Mucosa of descending colon (tissue), 3 donors: ENCODE measurements around the gene RRAGA. TPM values are rescaled to one million over a fixed set of nuclear protein-coding genes. Genes with fewer than 3 reads are reported as not detected.

ENCODE experiments used
- ATAC-seq: fragments of 200-7000 bp; cut with Tn5 transposase; one replicate; pipeline ENCODE4 v1.9.1; 2020; ENCODE audit warnings: mild to moderate bottlenecking, moderate library complexity
- DNase-seq, 3 donors: peaks; one replicate each; pipeline ENCODE4 v3.0.0-alpha.2; 2020
- H3K36me3 ChIP-seq: fragments of 200-600 bp; one replicate; pipeline ENCODE4 v1.8.0; 2021; ENCODE audit warnings: low read depth, mild to moderate bottlenecking
- H3K4me1 ChIP-seq: fragments of 200-600 bp; one replicate; pipeline ENCODE4 v1.8.0; 2021; ENCODE audit warnings: low read depth, mild to moderate bottlenecking
- H3K4me3 ChIP-seq: fragments of 200-600 bp; one replicate; pipeline ENCODE4 v1.8.0; 2021; ENCODE audit warnings: mild to moderate bottlenecking
- H3K9me3 ChIP-seq: fragments of 200-600 bp; one replicate; pipeline ENCODE4 v1.8.0; 2021; ENCODE audit warnings: mild to moderate bottlenecking
- intact Hi-C, 2 donors: fragments of 100-400 bp; cut with DNase I in 1 of 2; cut with micrococcal nuclease in 1 of 2; formaldehyde crosslinking; loops; one replicate each; pipeline versions ENCODE4 v1.11.0 to v1.11.1; 2022; cut with DNase I, micrococcal nuclease
- total RNA-seq, 3 donors: library from RNA; stranded (reverse); fragmentation: NEBNext Ultra II Directional in 2 of 3; extraction: Animal tissue kit (Norgen Biotek cat#: 25700) in 2 of 3; gene quantifications; one replicate each; pipeline versions ENCODE4 v1.2.1 to v1.2.4, GENCODE V29; 2021 to 2023
- TF ChIP-seq, protein P1 (sequence below): fragments of 200-600 bp; IDR thresholded peaks from one replicate; pipeline ENCODE4 v1.8.0; 2022; ENCODE audit warnings: antibody characterized with exemption, mild to moderate bottlenecking
- donor health status: DM: no; HTN: no; CAD: no; lungs with moderate emphysema.
- donor health status: DM: no; HTN: no; CAD: no.
- donor health status: DM: no; HTN: yes; CAD: no.

The RRAGA gene
- total RNA-seq, 3 donors from 2014 or later: 56.5 to 83.3 (median 59.4) TPM

GRCh38 chr9:19030899-19031298 is 18.3 kb upstream of the RRAGA start:
- DNase-seq: no peak
- TF ChIP-seq, protein P1, sequence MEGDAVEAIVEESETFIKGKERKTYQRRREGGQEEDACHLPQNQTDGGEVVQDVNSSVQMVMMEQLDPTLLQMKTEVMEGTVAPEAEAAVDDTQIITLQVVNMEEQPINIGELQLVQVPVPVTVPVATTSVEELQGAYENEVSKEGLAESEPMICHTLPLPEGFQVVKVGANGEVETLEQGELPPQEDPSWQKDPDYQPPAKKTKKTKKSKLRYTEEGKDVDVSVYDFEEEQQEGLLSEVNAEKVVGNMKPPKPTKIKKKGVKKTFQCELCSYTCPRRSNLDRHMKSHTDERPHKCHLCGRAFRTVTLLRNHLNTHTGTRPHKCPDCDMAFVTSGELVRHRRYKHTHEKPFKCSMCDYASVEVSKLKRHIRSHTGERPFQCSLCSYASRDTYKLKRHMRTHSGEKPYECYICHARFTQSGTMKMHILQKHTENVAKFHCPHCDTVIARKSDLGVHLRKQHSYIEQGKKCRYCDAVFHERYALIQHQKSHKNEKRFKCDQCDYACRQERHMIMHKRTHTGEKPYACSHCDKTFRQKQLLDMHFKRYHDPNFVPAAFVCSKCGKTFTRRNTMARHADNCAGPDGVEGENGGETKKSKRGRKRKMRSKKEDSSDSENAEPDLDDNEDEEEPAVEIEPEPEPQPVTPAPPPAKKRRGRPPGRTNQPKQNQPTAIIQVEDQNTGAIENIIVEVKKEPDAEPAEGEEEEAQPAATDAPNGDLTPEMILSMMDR: no peak
- H3K9me3 ChIP-seq: no peaks in the 10 kb centered on the region
- intact Hi-C loops: loop anchor here in 1 of 2 donors (5.0 kb wide), 1 partner anchor 774 kb away; no protein-coding TSS in a partner anchor
- no peak for ATAC-seq
- H3K36me3 ChIP-seq: no peaks in the 10 kb centered on the region
- no peak overlapping the region for H3K4me3 ChIP-seq
- H3K4me1 ChIP-seq: no peaks in the 10 kb centered on the region

- DNase-seq: no peak
- no peaks in the 10 kb centered on the region for H3K36me3 ChIP-seq
- H3K4me3 ChIP-seq: no peak overlapping the region
- intact Hi-C loops: loop anchor here in 1 of 2 donors (5.0 kb wide), 1 partner anchor 775 kb away; no protein-coding TSS in a partner anchor
- H3K9me3 ChIP-seq: no peaks in the 10 kb centered on the region
- H3K4me1 ChIP-seq: no peaks in the 10 kb centered on the region
- TF ChIP-seq, protein P1: no peak
- no peak for ATAC-seq
Observed at GRCh38 chr9:19032406-19032805, 16.8 kb upstream of the RRAGA start.

DNA sequence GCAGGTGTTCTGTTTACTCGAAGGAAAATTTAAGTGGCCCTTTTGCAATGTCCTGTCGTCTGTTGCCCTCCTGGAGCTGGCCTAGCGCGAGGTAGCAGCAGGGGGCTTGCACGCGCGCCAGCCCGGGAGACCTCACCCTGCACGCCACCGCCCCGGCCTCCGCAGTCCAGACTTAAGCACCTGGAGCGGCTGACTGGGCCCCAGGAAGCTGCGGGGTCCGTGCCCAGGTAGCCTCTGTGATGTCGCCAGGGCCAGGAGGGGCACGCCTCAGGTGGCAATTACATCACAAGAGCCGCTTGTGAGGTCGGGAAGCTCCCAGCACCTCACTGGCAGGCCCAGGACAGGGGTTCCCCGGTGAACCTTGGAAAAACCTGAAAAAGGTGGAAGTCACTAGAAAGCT is 16.2 kb upstream of the RRAGA start, which contains the start of gene SAXO1:
Gene SAXO1 (minus strand): TSS at position 195 of the 400 bp plus-strand sequence. CDS start 301 bp downstream, outside the sequence.
- Histone ChIP-seq H3K4me3 (no peak within 1 kb of the TSS), H3K4me1 (no peaks in the 10 kb centered on the region), H3K9me3 (no peaks in the 10 kb centered on the region), H3K36me3 (no peaks in the 10 kb centered on the region)
- DNase-seq: no peak
- TF ChIP-seq, protein P1: no peak
- intact Hi-C loops: loop anchor here in 1 of 2 donors (5.0 kb wide), 1 partner anchor 776 kb away; no protein-coding TSS in a partner anchor
- ATAC-seq: no peak

- ATAC-seq (no peak), DNase-seq (no peak)
- Histone ChIP-seq H3K9me3 (no peaks in the 10 kb centered on the region), H3K36me3 (no peaks in the 10 kb centered on the region), H3K4me3 (no peak overlapping the region), H3K4me1 (no peaks in the 10 kb centered on the region)
- TF ChIP-seq, protein P1: no peak
- intact Hi-C loops: no loop called here
Observed at GRCh38 chr9:19036611-19037010, 12.6 kb upstream of the RRAGA start.

- intact Hi-C loops: no loop called here
- Histone ChIP-seq H3K4me1 (peaks cover 18% of the 10 kb centered on the region), H3K4me3 (peak overlapping the region; percentile 56), H3K9me3 (no peaks in the 10 kb centered on the region), H3K36me3 (no peaks in the 10 kb centered on the region)
- ATAC-seq (peak; percentile 1), DNase-seq (peak in 2 of 3 donors; percentile 28 to 31)
- TF ChIP-seq, protein P1: no peak
Observed at GRCh38 chr9:19049917-19050636, 850 bp downstream of the RRAGA start.
